SK-N-SH (cell line): ENCODE data around the gene RAB7A. TPM values are rescaled to one million over a fixed set of nuclear protein-coding genes. Genes with fewer than 3 reads are reported as not detected.

Experiments
- CTCF ChIA-PET: fragments of 300-600, 350-600 bp; formaldehyde crosslinking; extraction: SDS; loops from one replicate; lab custom pipeline; 2021; lab: Yijun Ruan, JAX
- POLR2A ChIA-PET: fragments of 350-600 bp; sonication (Branson Sonifier 250); formaldehyde crosslinking; extraction: SDS; loops from one replicate; lab custom pipeline; 2020; ENCODE audit warnings: antibody characterized with exemption, inconsistent platforms; lab: Yijun Ruan, JAX
- DNase-seq: peaks from one replicate; pipeline ENCODE4 v3.0.0; 2012
- H2AFZ ChIP-seq: fragments of 200-600 bp; sonication (generic); 2 replicates; pipeline ENCODE4 v1.8.1; 2016; ENCODE audit warnings: antibody characterized with exemption, mild to moderate bottlenecking, low read depth
- H3F3A ChIP-seq: fragments of 200-600 bp; sonication (generic); replicated peaks from 2 replicates; pipeline ENCODE3; 2016; ENCODE audit warnings: antibody characterized with exemption, mild to moderate bottlenecking; ENCODE audit not compliant: insufficient read depth
- H3K27ac ChIP-seq, 2 experiments: fragments of 200-500 bp in 1 of 2; fragments of 200-600 bp in 1 of 2; sonication (Bioruptor generic) in 1 of 2; sonication (generic), shearing (Covaris generic) in 1 of 2; 2 replicates each; pipeline versions ENCODE4 v1.5.1 to v1.6.1; 2014 to 2016; ENCODE audit warnings: low read depth in 2 of 2, inconsistent platforms in 1 of 2, low read length in 1 of 2, mild to moderate bottlenecking in 1 of 2, mixed read lengths in 1 of 2
- H3K27me3 ChIP-seq: fragments of 200-600 bp; sonication (generic), shearing (Covaris generic); 2 replicates; pipeline ENCODE4 v1.6.1; 2016; ENCODE audit warnings: mixed run types; ENCODE audit not compliant: insufficient read depth
- H3K36me3 ChIP-seq, 2 experiments: fragments of 200-500 bp in 1 of 2; fragments of 200-600 bp in 1 of 2; sonication (Bioruptor generic) in 1 of 2; sonication (generic) in 1 of 2; replicated peaks in 1 of 2; 2 replicates each; pipeline versions ENCODE3 to v1.5.1; 2014 to 2016; ENCODE audit warnings: low read length in 1 of 2, mild to moderate bottlenecking in 1 of 2; ENCODE audit not compliant: insufficient read depth in 2 of 2, control insufficient read depth in 1 of 2
- H3K4me1 ChIP-seq, 2 experiments: fragments of 200-500 bp in 1 of 2; fragments of 200-600 bp in 1 of 2; sonication (Bioruptor generic) in 1 of 2; sonication (generic), shearing (Covaris generic) in 1 of 2; 2 replicates each; pipeline versions ENCODE4 v1.5.1 to v1.6.1; 2014 to 2016; ENCODE audit warnings: low read depth in 1 of 2, low read length in 1 of 2, mixed run types in 1 of 2; ENCODE audit not compliant: insufficient read depth in 2 of 2, control insufficient read depth in 1 of 2
- H3K4me2 ChIP-seq: fragments of 200-600 bp; sonication (generic), shearing (Covaris generic); 2 replicates; pipeline ENCODE4 v1.6.1; 2017; ENCODE audit warnings: mixed run types
- H3K4me3 ChIP-seq, 2 experiments: fragments of 200-500 bp in 1 of 2; fragments of 200-600 bp in 1 of 2; sonication (Bioruptor generic) in 1 of 2; sonication (generic), shearing (Covaris generic) in 1 of 2; 2 replicates each; pipeline versions ENCODE4 v1.5.1 to v1.8.1; 2014 to 2016; ENCODE audit warnings: low read depth in 2 of 2, inconsistent platforms in 1 of 2, low read length in 1 of 2, mild to moderate bottlenecking in 1 of 2, mixed read lengths in 1 of 2, moderate library complexity in 1 of 2
- H3K79me2 ChIP-seq: fragments of 200-600 bp; sonication (generic); 2 replicates; pipeline ENCODE4 v1.8.1; 2017; ENCODE audit warnings: mild to moderate bottlenecking; ENCODE audit not compliant: insufficient read depth
- H3K9ac ChIP-seq: fragments of 200-600 bp; sonication (generic); 2 replicates; pipeline ENCODE4 v1.6.1; 2017; ENCODE audit warnings: mixed run types
- H3K9me2 ChIP-seq: fragments of 200-600 bp; sonication (generic); 2 replicates; pipeline ENCODE4 v1.6.1; 2017; ENCODE audit warnings: mixed run types
- H3K9me3 ChIP-seq: fragments of 200-600 bp; sonication (generic); 2 replicates; pipeline ENCODE4 v1.6.1; 2017; ENCODE audit warnings: mixed run types, mild to moderate bottlenecking, moderate library complexity
- H4K20me1 ChIP-seq: fragments of 200-600 bp; sonication (generic); 2 replicates; pipeline ENCODE4 v1.6.1; 2017; ENCODE audit warnings: mild to moderate bottlenecking, mixed run types; ENCODE audit not compliant: insufficient read depth
- CHD2 ChIP-seq: fragments of 150-350 bp; IDR thresholded peaks from 2 replicates; pipeline ENCODE4 v1.6.1; 2018; ENCODE audit warnings: low read length; ENCODE audit not compliant: partially characterized antibody
- ELF1 ChIP-seq: IDR thresholded peaks from 2 replicates; pipeline ENCODE4 v1.4.0; 2012
- EP300 ChIP-seq, 2 experiments: IDR thresholded peaks; 2 replicates each; pipeline versions ENCODE4 v1.4.0 to v1.6.1; 2012; ENCODE audit warnings: borderline replicate concordance in 1 of 2, low read depth in 1 of 2, low read length in 1 of 2
- EZH2phosphoT487 ChIP-seq: fragments of 200-600 bp; sonication (generic); IDR thresholded peaks from 2 replicates; pipeline ENCODE4 v1.6.1; 2017; ENCODE audit warnings: low read depth, mixed run types, mild to moderate bottlenecking, antibody characterized with exemption, moderate library complexity, borderline replicate concordance
- FOXJ3 ChIP-seq: sonication (generic); formaldehyde crosslinking; IDR thresholded peaks from 2 replicates; pipeline ENCODE4 v1.5.1; 2020; ENCODE audit warnings: mild to moderate bottlenecking, missing genetic modification reagents
- GABPA ChIP-seq: IDR thresholded peaks from 2 replicates; pipeline ENCODE4 v1.4.0; 2012; ENCODE audit warnings: low read depth, mild to moderate bottlenecking
- JUND ChIP-seq: IDR thresholded peaks from 2 replicates; pipeline ENCODE4 v1.4.0; 2012
- MEF2A ChIP-seq: IDR thresholded peaks from 2 replicates; pipeline ENCODE4 v1.4.0; 2012; ENCODE audit warnings: low read depth, borderline replicate concordance
- POLR2AphosphoS5 ChIP-seq: IDR thresholded peaks from 2 replicates; pipeline ENCODE4 v1.6.1; 2012; ENCODE audit warnings: low read depth, low read length
- RFX5 ChIP-seq: IDR thresholded peaks from 2 replicates; pipeline ENCODE4 v1.6.1; 2012; ENCODE audit warnings: mild to moderate bottlenecking, improper control_type of control experiment, low read length
- RXRA ChIP-seq: IDR thresholded peaks from 2 replicates; pipeline ENCODE4 v1.4.0; 2012; ENCODE audit warnings: low read depth, mild to moderate bottlenecking, borderline replicate concordance
- TAF1 ChIP-seq: IDR thresholded peaks from 2 replicates; pipeline ENCODE4 v1.6.1; 2012; ENCODE audit warnings: low read depth, mild to moderate bottlenecking, low read length, moderate library complexity, borderline replicate concordance
- TCF12 ChIP-seq: IDR thresholded peaks from 2 replicates; pipeline ENCODE4 v1.4.0; 2012
- YY1 ChIP-seq: IDR thresholded peaks from 2 replicates; pipeline ENCODE4 v1.4.0; 2012; ENCODE audit warnings: low read depth, mild to moderate bottlenecking
- WGBS: methylation state at CpG from one replicate; pipeline ENCODE4 v1.1.6; 2017; ENCODE audit warnings: low lambda C conversion rate; 5-methylcytosine and 5-hydroxymethylcytosine counted together
- polyA plus RNA-seq, 3 experiments: library from polyadenylated mRNA; depleted of rRNA; stranded (reverse); fragments of >200 nt; gene quantifications; 2 replicates each; pipeline ENCODE4 v1.2.3, GENCODE V29; 2012
- TF ChIP-seq, protein P1 (sequence below): IDR thresholded peaks from 2 replicates; pipeline ENCODE4; 2012
- TF ChIP-seq, protein P2 (sequence below): IDR thresholded peaks from 2 replicates; pipeline ENCODE4 v1.4.0; 2012; ENCODE audit warnings: low read depth, borderline replicate concordance
- TF ChIP-seq, protein P3 (sequence below): fragments of 200-600 bp; sonication (generic); IDR thresholded peaks from 2 replicates; pipeline ENCODE4 v1.6.1; 2017; ENCODE audit warnings: antibody characterized with exemption, mild to moderate bottlenecking, moderate library complexity
- TF ChIP-seq, protein P4 (sequence below): fragments of 150-350 bp; IDR thresholded peaks from 2 replicates; pipeline ENCODE4 v1.6.1; 2016; ENCODE audit warnings: mild to moderate bottlenecking, low read depth, low read length
- TF ChIP-seq, protein P5 (sequence below): IDR thresholded peaks from 2 replicates; pipeline ENCODE4 v1.4.0; 2012; ENCODE audit warnings: low read depth

The RAB7A gene
- polyA plus RNA-seq, 1 of the 3 experiments (the other 2 are of a cell fraction) = 271 TPM

DNA sequence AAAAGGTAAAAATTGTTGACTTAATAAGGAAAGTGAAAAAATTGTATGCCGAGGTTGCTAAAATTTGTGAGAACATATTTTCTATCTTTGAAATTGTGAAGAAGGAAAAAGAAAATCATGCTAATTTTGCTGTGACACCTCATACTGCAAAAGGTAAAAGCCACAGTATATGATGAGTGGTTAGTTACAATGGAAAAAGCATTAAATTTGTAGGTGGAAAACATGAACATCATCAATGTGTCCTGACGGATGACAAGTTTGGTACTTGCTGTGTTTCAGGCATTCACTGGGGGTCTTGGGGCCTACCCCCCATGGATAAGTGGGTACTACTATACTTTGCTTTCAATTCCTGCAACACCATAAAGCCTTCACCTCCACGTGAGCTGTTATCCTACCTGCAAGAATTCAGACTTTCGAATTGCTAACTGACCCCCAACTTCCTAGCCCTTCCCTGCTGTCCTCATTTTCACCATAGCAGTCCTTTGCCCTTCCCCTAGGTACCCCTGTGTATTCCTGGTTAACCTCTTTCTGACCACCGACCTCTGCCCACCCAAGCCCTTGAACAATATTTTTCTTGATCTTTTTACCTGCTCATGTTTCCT, 62.4 kb downstream of the RAB7A start:
- CTCF ChIA-PET = interaction anchor here (0.9 to 3.2 kb wide), 7 partner anchors 21 to 171 kb away, joined by 3 to 17 read pairs (median 3); no protein-coding TSS in a partner anchor
- Histone ChIP-seq H3K9me2 (no peaks in the 10 kb centered on the region), H3K9ac (no peak overlapping the region), H3K4me3 (no peak overlapping the region), H2AFZ (no peak overlapping the region), H3K79me2 (peaks cover 99% of the 10 kb centered on the region), H4K20me1 (peaks cover 97% of the 10 kb centered on the region), H3F3A (peaks cover 15% of the 10 kb centered on the region), H3K4me2 (no peak overlapping the region), H3K9me3 (no peaks in the 10 kb centered on the region), H3K27me3 (no peaks in the 10 kb centered on the region), H3K4me1 (peaks cover 4 to 19% of the 10 kb centered on the region in 2 experiments; a peak in 2 of 4 replicates), H3K27ac (no peak overlapping the region), H3K36me3 (peaks cover 0 to 6% of the 10 kb centered on the region in 2 experiments)
- no peak for TF ChIP-seq JUND
- TF ChIP-seq, protein P1, sequence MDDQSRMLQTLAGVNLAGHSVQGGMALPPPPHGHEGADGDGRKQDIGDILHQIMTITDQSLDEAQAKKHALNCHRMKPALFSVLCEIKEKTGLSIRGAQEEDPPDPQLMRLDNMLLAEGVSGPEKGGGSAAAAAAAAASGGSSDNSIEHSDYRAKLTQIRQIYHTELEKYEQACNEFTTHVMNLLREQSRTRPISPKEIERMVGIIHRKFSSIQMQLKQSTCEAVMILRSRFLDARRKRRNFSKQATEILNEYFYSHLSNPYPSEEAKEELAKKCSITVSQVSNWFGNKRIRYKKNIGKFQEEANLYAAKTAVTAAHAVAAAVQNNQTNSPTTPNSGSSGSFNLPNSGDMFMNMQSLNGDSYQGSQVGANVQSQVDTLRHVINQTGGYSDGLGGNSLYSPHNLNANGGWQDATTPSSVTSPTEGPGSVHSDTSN = no peak
- TF ChIP-seq YY1 = no peak
- no peak for TF ChIP-seq TCF12
- TF ChIP-seq, protein P2, sequence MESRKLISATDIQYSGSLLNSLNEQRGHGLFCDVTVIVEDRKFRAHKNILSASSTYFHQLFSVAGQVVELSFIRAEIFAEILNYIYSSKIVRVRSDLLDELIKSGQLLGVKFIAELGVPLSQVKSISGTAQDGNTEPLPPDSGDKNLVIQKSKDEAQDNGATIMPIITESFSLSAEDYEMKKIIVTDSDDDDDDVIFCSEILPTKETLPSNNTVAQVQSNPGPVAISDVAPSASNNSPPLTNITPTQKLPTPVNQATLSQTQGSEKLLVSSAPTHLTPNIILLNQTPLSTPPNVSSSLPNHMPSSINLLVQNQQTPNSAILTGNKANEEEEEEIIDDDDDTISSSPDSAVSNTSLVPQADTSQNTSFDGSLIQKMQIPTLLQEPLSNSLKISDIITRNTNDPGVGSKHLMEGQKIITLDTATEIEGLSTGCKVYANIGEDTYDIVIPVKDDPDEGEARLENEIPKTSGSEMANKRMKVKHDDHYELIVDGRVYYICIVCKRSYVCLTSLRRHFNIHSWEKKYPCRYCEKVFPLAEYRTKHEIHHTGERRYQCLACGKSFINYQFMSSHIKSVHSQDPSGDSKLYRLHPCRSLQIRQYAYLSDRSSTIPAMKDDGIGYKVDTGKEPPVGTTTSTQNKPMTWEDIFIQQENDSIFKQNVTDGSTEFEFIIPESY = no peak
- no peak for TF ChIP-seq TAF1
- no peak for TF ChIP-seq MEF2A
- TF ChIP-seq, protein P3, sequence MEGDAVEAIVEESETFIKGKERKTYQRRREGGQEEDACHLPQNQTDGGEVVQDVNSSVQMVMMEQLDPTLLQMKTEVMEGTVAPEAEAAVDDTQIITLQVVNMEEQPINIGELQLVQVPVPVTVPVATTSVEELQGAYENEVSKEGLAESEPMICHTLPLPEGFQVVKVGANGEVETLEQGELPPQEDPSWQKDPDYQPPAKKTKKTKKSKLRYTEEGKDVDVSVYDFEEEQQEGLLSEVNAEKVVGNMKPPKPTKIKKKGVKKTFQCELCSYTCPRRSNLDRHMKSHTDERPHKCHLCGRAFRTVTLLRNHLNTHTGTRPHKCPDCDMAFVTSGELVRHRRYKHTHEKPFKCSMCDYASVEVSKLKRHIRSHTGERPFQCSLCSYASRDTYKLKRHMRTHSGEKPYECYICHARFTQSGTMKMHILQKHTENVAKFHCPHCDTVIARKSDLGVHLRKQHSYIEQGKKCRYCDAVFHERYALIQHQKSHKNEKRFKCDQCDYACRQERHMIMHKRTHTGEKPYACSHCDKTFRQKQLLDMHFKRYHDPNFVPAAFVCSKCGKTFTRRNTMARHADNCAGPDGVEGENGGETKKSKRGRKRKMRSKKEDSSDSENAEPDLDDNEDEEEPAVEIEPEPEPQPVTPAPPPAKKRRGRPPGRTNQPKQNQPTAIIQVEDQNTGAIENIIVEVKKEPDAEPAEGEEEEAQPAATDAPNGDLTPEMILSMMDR = no peak
- no peak for TF ChIP-seq CHD2
- no peak for TF ChIP-seq ELF1
- TF ChIP-seq RFX5 = no peak
- TF ChIP-seq FOXJ3 (CRISPR knock-in tag) = no peak
- TF ChIP-seq EP300 (IDR thresholded peaks at IDR 0.05; ENCODE audit: borderline replicate concordance in 1 of 2, low read depth in 1 of 2, low read length in 1 of 2) = no peak
- TF ChIP-seq GABPA = no peak
- no peak for TF ChIP-seq POLR2AphosphoS5
- TF ChIP-seq, protein P4, sequence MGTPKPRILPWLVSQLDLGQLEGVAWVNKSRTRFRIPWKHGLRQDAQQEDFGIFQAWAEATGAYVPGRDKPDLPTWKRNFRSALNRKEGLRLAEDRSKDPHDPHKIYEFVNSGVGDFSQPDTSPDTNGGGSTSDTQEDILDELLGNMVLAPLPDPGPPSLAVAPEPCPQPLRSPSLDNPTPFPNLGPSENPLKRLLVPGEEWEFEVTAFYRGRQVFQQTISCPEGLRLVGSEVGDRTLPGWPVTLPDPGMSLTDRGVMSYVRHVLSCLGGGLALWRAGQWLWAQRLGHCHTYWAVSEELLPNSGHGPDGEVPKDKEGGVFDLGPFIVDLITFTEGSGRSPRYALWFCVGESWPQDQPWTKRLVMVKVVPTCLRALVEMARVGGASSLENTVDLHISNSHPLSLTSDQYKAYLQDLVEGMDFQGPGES = no peak
- no peak for TF ChIP-seq RXRA
- TF ChIP-seq EZH2phosphoT487 = no peak
- TF ChIP-seq, protein P5, sequence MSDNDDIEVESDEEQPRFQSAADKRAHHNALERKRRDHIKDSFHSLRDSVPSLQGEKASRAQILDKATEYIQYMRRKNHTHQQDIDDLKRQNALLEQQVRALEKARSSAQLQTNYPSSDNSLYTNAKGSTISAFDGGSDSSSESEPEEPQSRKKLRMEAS = no peak
- POLR2A ChIA-PET = no interaction called here
- WGBS = 95% methylated on average over 5 of the region's 5 CpGs
- DNase-seq = no peak
